Motor neuron (in vitro differentiated cells): ENCODE results near the gene SIX5. TPM values are rescaled to one million over a fixed set of nuclear protein-coding genes. Genes with fewer than 3 reads are reported as not detected.

ENCODE experiments used
- ATAC-seq, 8 experiments: fragments of 200-7000 bp; cut with Tn5 transposase; replicated peaks in 6 of 8; 2 replicates each; pipeline ENCODE4 v1.8.0; 2021; ENCODE audit warnings: mild to moderate bottlenecking in 8 of 8, moderate library complexity in 8 of 8
- H3K27ac ChIP-seq, 2 donors: fragments of 250-450 bp; sonication (Bioruptor Pico); 2 replicates each; pipeline ENCODE4 v1.9.0; 2021; ENCODE audit warnings: antibody characterized with exemption in 2 of 2, mild to moderate bottlenecking in 2 of 2, moderate library complexity in 1 of 2
- H3K4me1 ChIP-seq, 2 donors: fragments of 250-450 bp; sonication (Bioruptor Pico); replicated peaks in 1 of 2; 2 replicates each; pipeline ENCODE4 v1.6.1; 2021; ENCODE audit warnings: antibody characterized with exemption in 2 of 2, mild to moderate bottlenecking in 2 of 2, moderate library complexity in 1 of 2
- H3K4me3 ChIP-seq, 5 donors: fragments of 250-450 bp; sonication (Bioruptor Pico); 2 replicates each; pipeline ENCODE4 v1.9.0; 2021; ENCODE audit warnings: antibody characterized with exemption in 5 of 5, mild to moderate bottlenecking in 5 of 5, moderate library complexity in 4 of 5
- WGBS, 10 experiments: fragments of 450-650 bp; shearing (Covaris generic); methylation state at CpG; one replicate each; pipeline ENCODE4 v1.0.0; 2022; 5-methylcytosine and 5-hydroxymethylcytosine counted together
- in situ Hi-C, 9 experiments: fragments of 400-800 bp; cut with MboI; loops; one replicate each; pipeline ENCODE4 v1.15.0; 2021; ENCODE audit warnings: low sequenced_read_pairs in 9 of 9, low pct_unique_long_range_greater_than_20kb in 2 of 9; ENCODE audit not compliant: unreplicated experiment in 9 of 9
- total RNA-seq, 8 experiments: library from RNA; unstranded; fragments of 300-600 nt; gene quantifications; 2 replicates each; pipeline versions ENCODE4 v1.2.3 to v1.2.4, GENCODE V29; 2022

SIX5 gene
- total RNA-seq, 8 experiments from 2014 or later: 2.5 to 12.9 (median 5.5) TPM

DNA sequence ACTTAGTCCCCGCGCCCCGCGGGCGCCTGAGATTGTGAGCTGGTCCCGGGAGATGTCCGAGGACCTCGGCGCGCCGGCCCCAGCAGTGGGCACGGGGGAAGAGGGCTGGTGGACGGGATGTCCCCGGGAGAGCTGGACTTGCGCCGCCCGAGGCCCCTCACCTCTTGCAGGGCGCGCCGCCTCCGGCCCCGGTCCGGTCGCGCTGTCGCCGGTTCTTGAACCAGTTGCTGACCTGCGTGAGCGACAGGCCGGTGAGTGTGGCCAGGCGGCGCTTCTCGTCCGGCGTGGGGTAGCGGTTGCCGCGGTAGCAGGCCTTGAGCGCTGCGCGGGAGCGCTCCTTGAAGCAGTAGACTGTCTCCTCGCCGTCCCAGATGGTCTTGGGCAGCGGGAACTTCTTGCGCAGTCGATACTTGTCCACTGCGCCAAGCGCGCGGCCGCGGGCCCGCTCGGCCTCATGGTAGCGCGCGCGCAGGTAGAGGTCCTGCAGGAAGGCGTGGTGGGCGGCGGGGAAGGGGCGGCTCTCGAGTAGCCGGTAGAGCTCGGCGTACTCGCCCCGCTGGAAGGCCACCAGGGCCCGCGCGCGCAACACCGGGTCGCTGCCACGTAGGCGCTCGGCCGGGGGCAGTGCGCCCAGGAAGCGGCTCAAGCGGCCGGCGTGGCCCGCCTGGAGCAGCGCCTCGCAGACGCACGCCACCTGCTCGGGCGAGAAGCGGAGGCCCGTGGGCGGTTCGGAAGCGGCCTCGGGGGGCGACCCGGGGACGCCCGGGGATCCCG, 984 bp downstream of the SIX5 start:
- in situ Hi-C loops: no loop called here
- Histone ChIP-seq H3K27ac (peak overlapping the region; percentile 39 to 81), H3K4me3 (peak overlapping the region; percentile 40 to 71 (median 46)), H3K4me1 (peaks cover 18 to 29% of the 10 kb centered on the region in 2 donors)
- peak in 3 of 8 experiments; percentile 0 for ATAC-seq
- 0 to 7% (median 3%) methylated on average over 1 to 12 of the region's 102 CpGs; no CpG with 5 or more reads in 5 of the 10 experiments for WGBS, 10 experiments

DNA sequence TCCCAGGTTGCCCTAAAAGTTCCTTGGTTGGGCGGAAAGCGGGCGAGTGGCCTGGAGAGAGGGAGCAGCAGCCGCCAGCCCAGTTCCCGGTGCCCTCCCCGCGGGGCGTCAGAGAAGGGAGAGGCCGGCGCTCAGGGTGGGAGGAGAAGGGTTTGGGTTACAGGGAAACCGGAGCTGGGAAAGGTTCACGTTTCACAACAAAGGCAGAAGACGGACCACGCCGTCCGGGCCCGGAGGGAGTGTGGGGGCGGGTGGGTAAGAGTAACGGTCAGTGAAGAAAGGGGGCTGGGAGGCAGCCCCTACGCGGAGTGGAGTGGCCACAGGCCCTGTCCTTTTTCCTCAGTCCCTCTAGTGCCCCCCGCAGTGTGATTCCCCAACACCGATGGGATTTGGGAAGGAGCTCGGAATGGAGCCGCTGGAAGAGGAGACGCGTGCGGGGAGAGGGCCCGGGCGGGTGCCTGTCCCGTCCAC, 1.6 kb downstream of the SIX5 start:
- ATAC-seq: peak in 3 of 8 experiments; percentile 7 to 13 (median 12)
- whole genome bisulfite sequencing, 10 experiments: 0% methylated on average over 3 to 4 of the region's 31 CpGs; no CpG with 5 or more reads in 8 of the 10 experiments
- in situ Hi-C loops: no loop called here
- Histone ChIP-seq H3K4me1 (peaks cover 18 to 29% of the 10 kb centered on the region in 2 donors), H3K27ac (peak overlapping the region; percentile 1 to 81), H3K4me3 (peak overlapping the region; percentile 40 to 71 (median 46))

DNA sequence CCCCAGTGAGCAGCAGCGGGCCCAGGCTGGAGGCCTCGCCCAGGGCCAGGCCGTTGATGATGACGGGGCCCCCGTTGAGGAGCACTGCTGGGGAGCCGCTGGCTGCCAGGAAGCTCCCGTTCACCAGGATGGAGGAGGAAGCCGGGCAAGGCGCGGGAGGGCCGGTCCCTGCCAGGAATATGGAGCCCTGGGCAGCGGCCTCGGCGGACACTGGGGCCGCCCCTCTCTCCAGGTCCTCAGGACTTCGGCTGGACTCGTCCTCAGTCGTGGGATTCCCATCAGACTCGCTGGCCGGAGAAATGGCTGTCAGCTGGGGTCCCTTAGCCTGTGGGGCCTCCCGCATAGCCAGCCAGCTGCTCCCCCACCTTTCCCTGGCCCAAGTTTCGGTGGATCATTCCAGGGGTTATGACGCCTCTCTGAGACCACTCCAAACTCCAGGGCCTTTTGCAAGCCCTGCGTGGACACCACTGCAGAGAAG, 2.1 kb downstream of the SIX5 start:
- peak in 2 of 8 experiments; percentile 1 to 8 for ATAC-seq
- Histone ChIP-seq H3K4me1 (peaks cover 18 to 29% of the 10 kb centered on the region in 2 donors), H3K27ac (peak overlapping the region in 1 of 2 donors; percentile 81), H3K4me3 (peak overlapping the region; percentile 40 to 71 (median 46))
- in situ Hi-C loops: no loop called here
- WGBS, 10 experiments: 20 to 60% (median 44%) methylated on average over 1 to 9 of the region's 24 CpGs; no CpG with 5 or more reads in 6 of the 10 experiments

DNA sequence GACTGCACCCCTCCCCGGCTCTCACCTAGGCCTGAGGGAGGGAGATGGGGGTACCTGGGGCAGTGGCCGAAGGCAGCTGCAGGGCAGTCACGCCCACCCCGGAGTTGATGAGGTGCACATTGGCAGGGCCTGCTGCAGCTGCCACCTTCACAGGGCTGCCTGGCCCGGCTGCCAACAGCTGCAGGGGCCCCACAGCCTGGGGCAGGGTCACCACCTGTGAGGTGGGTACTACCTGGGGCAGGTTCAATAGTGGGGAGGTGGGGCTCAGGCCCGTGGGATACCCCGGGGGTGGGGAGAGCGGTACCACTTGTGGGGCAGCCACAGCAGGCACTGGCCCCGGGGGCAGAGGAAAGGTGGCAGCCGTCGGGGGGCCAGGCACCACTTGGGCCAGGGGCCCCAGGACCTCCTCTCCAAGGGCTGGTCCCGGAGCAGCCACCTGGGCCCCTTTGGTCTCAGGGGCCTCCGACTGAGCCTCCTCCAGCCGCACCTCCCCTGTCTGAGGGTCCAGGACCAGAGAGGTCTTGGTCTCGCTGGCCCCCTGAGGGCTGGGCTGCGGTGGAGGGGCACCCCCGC, 2.7 kb downstream of the SIX5 start:
- H3K4me3 ChIP-seq: peak overlapping the region in 3 of 5 donors; percentile 46 to 71 (median 61)
- WGBS, 10 experiments: 60 to 90% methylated on average over 2 to 3 of the region's 17 CpGs; no CpG with 5 or more reads in 8 of the 10 experiments
- peaks cover 18 to 29% of the 10 kb centered on the region in 2 donors for H3K4me1 ChIP-seq
- H3K27ac ChIP-seq: no peak overlapping the region
- in situ Hi-C loops: no loop called here
- no peak for ATAC-seq

DNA sequence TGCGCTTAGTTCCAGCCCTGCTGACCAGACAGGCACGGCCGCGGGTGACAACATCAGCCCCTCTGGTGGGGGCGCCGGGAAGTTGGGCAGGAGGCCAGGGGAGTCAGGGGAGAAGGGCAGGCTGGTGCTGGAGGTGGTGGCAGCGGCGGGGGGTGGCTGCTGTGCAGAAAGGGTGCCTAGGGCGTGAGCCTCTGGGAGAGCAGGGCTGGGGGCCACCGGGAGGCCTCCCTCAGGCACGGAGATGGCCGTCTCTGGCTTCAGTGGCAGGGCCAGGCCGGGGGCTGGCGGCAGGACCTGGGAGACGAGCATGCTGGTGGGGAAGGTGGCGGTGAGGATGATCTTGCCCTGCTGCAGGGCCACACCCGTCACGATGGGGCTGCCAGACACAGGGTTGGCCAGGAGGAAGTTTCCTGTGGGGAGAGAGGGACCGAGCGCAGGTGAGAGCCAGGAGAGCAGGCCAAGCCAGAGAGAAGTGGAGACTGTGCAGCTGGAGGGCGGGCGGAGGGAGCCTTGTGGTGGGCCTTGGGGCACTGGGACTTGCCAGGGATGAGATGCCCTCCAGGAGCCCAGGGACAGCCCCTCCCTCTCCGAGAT, 3.3 kb downstream of the SIX5 start:
- H3K27ac ChIP-seq: no peak overlapping the region
- ATAC-seq: no peak
- no peak overlapping the region for H3K4me3 ChIP-seq
- in situ Hi-C loops: no loop called here
- 98 to 100% methylated on average over 4 to 8 of the region's 23 CpGs; no CpG with 5 or more reads in 8 of the 10 experiments for WGBS, 10 experiments
- H3K4me1 ChIP-seq: peaks cover 18 to 29% of the 10 kb centered on the region in 2 donors

DNA sequence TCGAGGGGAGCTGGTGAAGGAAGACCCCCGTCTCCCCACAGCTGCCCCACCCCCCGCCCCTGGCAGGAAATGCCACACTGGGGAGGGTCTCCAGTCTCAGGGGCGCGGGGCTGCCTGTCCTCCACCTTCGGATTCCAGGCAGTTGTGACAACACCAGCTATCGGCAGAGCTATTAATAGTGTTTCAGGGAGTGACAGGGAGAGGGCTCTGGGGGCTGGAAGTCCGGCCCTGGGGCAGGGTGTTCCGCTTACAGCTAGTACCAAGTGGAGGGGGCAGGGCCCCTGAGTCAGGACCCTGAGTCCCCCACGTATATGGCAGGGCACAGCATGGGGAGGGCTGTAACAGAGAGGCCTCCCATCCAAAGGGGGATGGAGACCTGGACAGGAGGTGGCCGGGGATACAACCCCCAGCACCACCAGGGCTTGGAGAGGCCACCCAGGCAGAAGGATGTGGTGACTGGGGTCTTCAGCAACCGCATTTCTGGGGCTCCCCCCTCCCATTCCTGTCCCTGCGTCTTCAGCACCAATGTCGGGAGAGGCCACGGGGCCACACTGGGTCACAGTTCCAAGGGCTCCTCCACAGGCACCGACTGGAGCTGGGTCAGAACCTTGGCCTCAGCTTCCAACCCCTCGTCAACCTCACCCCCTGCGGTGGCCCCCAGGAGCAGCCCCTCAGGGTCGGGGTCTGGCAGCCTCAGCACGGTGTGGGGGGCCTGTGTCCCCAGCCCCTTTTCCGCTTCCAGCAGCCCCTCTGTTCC, 3.9 kb downstream of the SIX5 start:
- Histone ChIP-seq H3K4me1 (peaks cover 18 to 29% of the 10 kb centered on the region in 2 donors), H3K27ac (no peak overlapping the region), H3K4me3 (no peak overlapping the region)
- no peak for ATAC-seq
- in situ Hi-C loops: no loop called here
- WGBS, 10 experiments: 0 to 100% (median 86%) methylated on average over 1 to 2 of the region's 21 CpGs; no CpG with 5 or more reads in 7 of the 10 experiments

DNA sequence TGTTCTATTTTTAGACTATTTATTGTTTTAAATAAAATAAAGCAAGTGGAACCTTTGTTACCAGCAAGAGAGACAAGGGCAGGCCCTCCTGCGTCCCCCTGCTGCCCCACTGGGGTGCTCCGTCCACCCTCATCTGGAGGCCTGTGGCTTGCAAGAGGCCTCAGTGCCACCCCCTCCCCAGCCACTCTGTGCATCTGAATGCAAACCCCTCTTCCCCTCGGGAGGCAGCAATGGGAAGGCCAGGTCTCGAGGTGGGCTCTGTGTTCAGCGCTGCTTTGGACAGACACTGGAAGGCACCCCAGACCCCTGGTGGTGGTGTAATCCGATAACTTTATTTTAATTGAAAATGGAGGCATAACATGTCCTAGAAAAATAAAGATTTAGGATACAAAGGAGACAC, 4.6 kb downstream of the SIX5 start:
- ATAC-seq: no peak
- 30 to 67% (median 31%) methylated on average over 1 to 2 of the region's 6 CpGs; no CpG with 5 or more reads in 7 of the 10 experiments for WGBS, 10 experiments
- H3K27ac ChIP-seq: no peak overlapping the region
- peaks cover 18 to 29% of the 10 kb centered on the region in 2 donors for H3K4me1 ChIP-seq
- no peak overlapping the region for H3K4me3 ChIP-seq
- in situ Hi-C loops: no loop called here

DNA sequence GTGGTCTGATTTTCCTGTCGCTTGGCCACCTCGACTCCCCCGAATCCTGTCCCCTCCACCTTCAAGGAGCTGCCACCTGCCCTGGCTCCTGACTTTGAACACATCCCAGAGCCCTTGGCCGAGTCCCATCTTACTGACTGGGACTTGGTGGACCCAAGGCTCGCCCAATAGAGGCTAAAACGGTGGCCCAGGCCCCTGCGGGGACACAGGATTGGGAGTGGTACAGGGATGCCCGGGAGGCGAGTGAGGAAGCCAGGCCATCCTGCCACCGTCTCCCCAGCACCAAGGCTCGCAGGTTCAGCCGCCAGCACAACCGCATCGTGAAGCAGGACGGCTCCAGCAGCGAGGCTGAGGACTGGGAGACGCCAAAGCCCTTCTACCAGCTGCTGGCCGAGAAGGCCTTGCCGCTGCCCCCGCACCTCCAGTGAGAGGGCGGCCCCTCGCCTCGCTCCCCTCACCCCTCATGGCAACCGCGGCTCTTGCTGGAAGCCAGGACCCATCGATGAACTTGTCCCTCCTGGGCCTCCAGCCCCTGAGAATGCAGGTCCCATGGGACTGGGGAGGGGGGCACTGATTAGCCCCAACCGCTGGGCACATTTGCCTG, 5.3 kb downstream of the SIX5 start:
- WGBS, 10 experiments: 59 to 100% (median 68%) methylated on average over 2 to 9 of the region's 27 CpGs; no CpG with 5 or more reads in 6 of the 10 experiments
- Histone ChIP-seq H3K4me1 (peaks cover 18 to 29% of the 10 kb centered on the region in 2 donors), H3K27ac (no peak overlapping the region), H3K4me3 (no peak overlapping the region)
- no peak for ATAC-seq
- in situ Hi-C loops: no loop called here

DNA sequence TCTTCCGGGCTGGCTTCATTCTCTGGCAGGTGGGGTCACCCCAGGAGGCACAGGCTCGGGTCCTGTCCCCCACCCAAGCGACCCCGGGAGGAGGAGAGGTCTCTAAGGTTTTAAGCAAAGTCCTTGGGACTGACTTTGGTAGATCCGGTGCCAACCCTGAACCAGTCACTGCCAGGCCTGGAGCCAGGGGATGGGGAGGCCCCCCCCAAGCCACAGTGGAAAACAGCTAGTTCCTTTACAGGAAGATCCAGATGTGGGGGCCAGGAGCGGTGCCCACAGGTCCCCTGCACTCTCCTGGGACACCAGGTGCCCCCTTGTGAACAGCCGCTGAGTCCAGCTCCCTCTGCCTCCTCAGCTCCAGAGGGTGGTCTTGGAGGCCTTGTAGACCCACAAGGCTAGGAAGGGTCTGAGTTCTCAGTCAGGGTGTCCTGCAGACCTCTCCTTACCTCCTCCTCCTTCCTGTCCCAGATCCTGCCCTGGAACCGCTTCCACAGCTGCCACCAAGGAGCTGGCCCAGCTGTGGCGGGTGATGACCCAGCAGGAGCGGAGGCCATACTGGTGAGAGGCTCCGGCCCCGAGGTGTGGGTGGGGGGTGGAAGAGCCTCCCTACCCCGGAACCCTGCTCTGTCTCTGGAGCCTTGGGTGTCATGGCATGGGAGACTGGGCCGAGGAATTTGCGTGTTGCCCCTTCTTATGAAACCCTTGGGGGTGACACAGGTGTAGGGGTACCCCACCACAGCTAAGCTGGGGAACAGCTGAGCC, 6.0 kb downstream of the SIX5 start:
- Histone ChIP-seq H3K4me1 (peaks cover 18 to 29% of the 10 kb centered on the region in 2 donors), H3K27ac (no peak overlapping the region), H3K4me3 (no peak overlapping the region)
- no peak for ATAC-seq
- WGBS, 10 experiments: 33 to 100% (median 90%) methylated on average over 1 to 8 of the region's 15 CpGs; no CpG with 5 or more reads in 4 of the 10 experiments
- in situ Hi-C loops: no loop called here

DNA sequence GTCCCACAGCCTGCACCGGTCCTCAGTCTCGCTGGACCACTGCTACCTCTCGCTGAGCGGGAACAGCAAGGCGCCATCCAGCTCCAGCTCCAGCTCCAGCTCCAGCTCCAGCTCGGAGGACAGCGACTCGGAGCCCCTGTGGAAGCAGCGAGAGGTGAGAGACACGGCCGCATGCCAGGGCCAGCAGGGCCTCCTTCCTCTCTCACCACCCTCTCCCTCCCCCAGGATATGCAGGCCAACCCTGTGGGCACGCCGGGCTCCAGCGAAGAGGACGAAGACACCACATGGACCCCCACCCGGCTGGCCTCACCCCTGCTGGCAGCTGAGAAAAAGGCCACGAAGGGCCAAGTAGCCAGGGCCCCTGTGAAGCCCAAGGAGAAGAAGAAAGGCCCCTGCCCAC, 7.3 kb downstream of the SIX5 start:
- ATAC-seq: no peak
- in situ Hi-C loops: no loop called here

DNA sequence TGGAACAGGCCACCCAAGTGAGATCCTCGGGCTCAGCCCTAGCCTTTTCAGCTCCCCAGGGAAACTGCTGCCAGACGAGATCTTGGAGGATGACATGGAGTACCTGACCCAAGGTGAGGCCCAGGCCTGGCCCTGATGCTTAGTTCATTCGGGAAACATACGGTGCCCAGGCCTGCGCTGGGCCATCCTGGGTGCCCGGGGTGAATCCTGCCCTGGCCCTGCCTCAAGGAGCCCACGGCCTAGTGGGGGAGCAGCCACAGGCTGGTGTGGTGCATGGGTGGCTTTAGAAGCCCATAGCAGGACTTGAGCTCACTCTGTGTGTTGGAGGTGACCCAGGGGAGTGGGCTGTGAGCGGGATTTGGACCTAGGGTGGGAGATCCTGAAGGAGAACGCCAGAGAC, 10.1 kb downstream of the SIX5 start:
- H3K4me1 ChIP-seq: peaks cover 5 to 6% of the 10 kb centered on the region in 2 donors
- no peak for ATAC-seq
- H3K27ac ChIP-seq: no peak overlapping the region
- H3K4me3 ChIP-seq: no peak overlapping the region
- 20 to 84% (median 79%) methylated on average over 2 to 6 of the region's 9 CpGs; no CpG with 5 or more reads in 4 of the 10 experiments for WGBS, 10 experiments
- in situ Hi-C loops: no loop called here

More for the DNA sequence above, 7.3 kb downstream of the SIX5 start:
- Histone ChIP-seq H3K4me1 (peaks cover 18 to 25% of the 10 kb centered on the region in 2 donors), H3K27ac (no peak overlapping the region), H3K4me3 (no peak overlapping the region)
- WGBS, 10 experiments: 66 to 100% (median 70%) methylated on average over 1 to 7 of the region's 17 CpGs; no CpG with 5 or more reads in 7 of the 10 experiments
